Measurements from ENCODE around the gene RASGRP4. TPM values are rescaled to one million over a fixed set of nuclear protein-coding genes. Genes with fewer than 3 reads are reported as not detected.
A peak's percentile ranks its signal among the peaks of the same experiment; 100 is the strongest.
"Not testable (repeated sequence)": the region's sequence is repeated elsewhere in the genome, so short reads cannot be mapped to it uniquely, and the experiment has no call there.

RASGRP4 gene
- total RNA-seq, result 13.5 TPM
- long read RNA-seq, partial matches to known transcripts, result 9 of 14 reads
- long read RNA-seq, other reads (novel, unspliced or antisense), result 2 of 14 reads

GRCh38 chr19:38425810-38426466 is at the start of gene RASGRP4:
Gene RASGRP4 (minus strand): TSS chr19:38426219. CDS start chr19:38426091, 128 bp downstream.
- Histone ChIP-seq H3K36me3 (no peaks in the 10 kb centered on the region), H3K27ac (peak within 1 kb of the TSS; percentile 66), H3K9me3 (no peaks in the 10 kb centered on the region), H3K27me3 (ENCODE audit: low read depth) (peaks cover 6% of the 10 kb centered on the region), H3K4me3 (peak within 1 kb of the TSS; percentile 52), H3K4me1 (no peaks in the 10 kb centered on the region)
- ATAC-seq, result peak; percentile 57 to 77
- intact Hi-C loops (cut with DNase I), result no loop called here
- DNase-seq, result peak; percentile 69
- no peak for TF ChIP-seq CTCF (IDR thresholded peaks at IDR 0.05)

- H3K27ac ChIP-seq, result no peak overlapping the region
- H3K36me3 ChIP-seq, result no peaks in the 10 kb centered on the region
- ATAC-seq (no peak), DNase-seq (no peak)
- intact Hi-C loops (cut with DNase I), result no loop called here
- H3K9me3 ChIP-seq, result no peaks in the 10 kb centered on the region
- peaks cover 4% of the 10 kb centered on the region for H3K27me3 ChIP-seq (ENCODE audit: low read depth)
- H3K4me3 ChIP-seq, result no peak overlapping the region
- H3K4me1 ChIP-seq, result no peaks in the 10 kb centered on the region
- TF ChIP-seq CTCF (IDR thresholded peaks at IDR 0.05), result no peak
These were observed 49.2 kb upstream of the RASGRP4 start for GRCh38 chr19:38475176-38475575.

GRCh38 chr19:38473201-38473600 is 47.2 kb upstream of the RASGRP4 start:
- DNase-seq, result no peak
- TF ChIP-seq CTCF (IDR thresholded peaks at IDR 0.05), result no peak

GRCh38 chr19:38472725-38473124 is 46.7 kb upstream of the RASGRP4 start:
- not testable (repeated sequence) for ATAC-seq

More at GRCh38 chr19:38473201-38473600, 47.2 kb upstream of the RASGRP4 start:
- Histone ChIP-seq H3K4me1 (no peaks in the 10 kb centered on the region), H3K36me3 (no peaks in the 10 kb centered on the region), H3K9me3 (no peaks in the 10 kb centered on the region), H3K4me3 (no peak overlapping the region), H3K27ac (no peak overlapping the region), H3K27me3 (ENCODE audit: low read depth) (peaks cover 7% of the 10 kb centered on the region)
- intact Hi-C loops (cut with DNase I), result no loop called here
- no peak for ATAC-seq

GRCh38 chr19:38470788-38471480 is 44.9 kb upstream of the RASGRP4 start:
- no peaks in the 10 kb centered on the region for H3K36me3 ChIP-seq
- DNase-seq (no peak), ATAC-seq (no peak)
- no peaks in the 10 kb centered on the region for H3K9me3 ChIP-seq
- TF ChIP-seq CTCF (IDR thresholded peaks at IDR 0.05), result no peak
- H3K27me3 ChIP-seq (ENCODE audit: low read depth), result peaks cover 7% of the 10 kb centered on the region
- no peak overlapping the region for H3K4me3 ChIP-seq
- H3K4me1 ChIP-seq, result no peaks in the 10 kb centered on the region
- H3K27ac ChIP-seq, result no peak overlapping the region
- intact Hi-C loops (cut with DNase I), result no loop called here

More at GRCh38 chr19:38472725-38473124, 46.7 kb upstream of the RASGRP4 start:
- H3K4me3 ChIP-seq; intact Hi-C loops (cut with DNase I); H3K27me3 ChIP-seq (ENCODE audit: low read depth); H3K9me3 ChIP-seq; H3K4me1 ChIP-seq; H3K36me3 ChIP-seq; DNase-seq; H3K27ac ChIP-seq: not testable (repeated sequence)

GRCh38 chr19:38469151-38469550 is 43.1 kb upstream of the RASGRP4 start:
- H3K4me1 ChIP-seq, result no peaks in the 10 kb centered on the region
- H3K27me3 ChIP-seq (ENCODE audit: low read depth), result peaks cover 4% of the 10 kb centered on the region
- H3K9me3 ChIP-seq, result no peaks in the 10 kb centered on the region
- DNase-seq, result no peak
- no peak overlapping the region for H3K4me3 ChIP-seq
- ATAC-seq, result no peak
- intact Hi-C loops (cut with DNase I), result no loop called here
- TF ChIP-seq CTCF (IDR thresholded peaks at IDR 0.05), result no peak
- H3K27ac ChIP-seq, result no peak overlapping the region
- H3K36me3 ChIP-seq, result no peaks in the 10 kb centered on the region

Data from lower lobe of right lung (tissue), 2 donors.